Measurements from ENCODE around the gene ULK4. TPM values are rescaled to one million over a fixed set of nuclear protein-coding genes. Genes with fewer than 3 reads are reported as not detected.

Gene ULK4
- total RNA-seq, 1 experiment from 2014 or later: 14.3 TPM

GRCh38 chr3:41751597-41751996 lies 210.3 kb downstream of the ULK4 start:
- Histone ChIP-seq H3K27ac (ENCODE audit: low read length) (no peak overlapping the region), H3K27me3 (ENCODE audit: control insufficient read depth, insufficient read depth, low read length) (no peaks in the 10 kb centered on the region), H3K4me3 (ENCODE audit: low read depth in 2 of 2, low read length in 2 of 2) (no peak overlapping the region), H3K36me3 (ENCODE audit: control insufficient read depth, insufficient read depth, low read length) (no peaks in the 10 kb centered on the region), H3K4me1 (ENCODE audit: control insufficient read depth, insufficient read depth, low read length) (no peaks in the 10 kb centered on the region), H3K9me3 (ENCODE audit: control insufficient read depth, insufficient read depth, low read depth, low read length) (no peaks in the 10 kb centered on the region)
- ChIA-PET POLR2A (no interaction called here), CTCF (no interaction called here)
- in situ Hi-C loops (cut with HindIII; ENCODE audit: low pct_unique_long_range_greater_than_20kb, low sequenced_read_pairs) (no loop called here), intact Hi-C loops (cut with micrococcal nuclease; ENCODE audit: unreplicated experiment) (no loop called here)
- BruUV-seq (replicated peaks): no TSS peak
- TF ChIP-seq, protein P1, sequence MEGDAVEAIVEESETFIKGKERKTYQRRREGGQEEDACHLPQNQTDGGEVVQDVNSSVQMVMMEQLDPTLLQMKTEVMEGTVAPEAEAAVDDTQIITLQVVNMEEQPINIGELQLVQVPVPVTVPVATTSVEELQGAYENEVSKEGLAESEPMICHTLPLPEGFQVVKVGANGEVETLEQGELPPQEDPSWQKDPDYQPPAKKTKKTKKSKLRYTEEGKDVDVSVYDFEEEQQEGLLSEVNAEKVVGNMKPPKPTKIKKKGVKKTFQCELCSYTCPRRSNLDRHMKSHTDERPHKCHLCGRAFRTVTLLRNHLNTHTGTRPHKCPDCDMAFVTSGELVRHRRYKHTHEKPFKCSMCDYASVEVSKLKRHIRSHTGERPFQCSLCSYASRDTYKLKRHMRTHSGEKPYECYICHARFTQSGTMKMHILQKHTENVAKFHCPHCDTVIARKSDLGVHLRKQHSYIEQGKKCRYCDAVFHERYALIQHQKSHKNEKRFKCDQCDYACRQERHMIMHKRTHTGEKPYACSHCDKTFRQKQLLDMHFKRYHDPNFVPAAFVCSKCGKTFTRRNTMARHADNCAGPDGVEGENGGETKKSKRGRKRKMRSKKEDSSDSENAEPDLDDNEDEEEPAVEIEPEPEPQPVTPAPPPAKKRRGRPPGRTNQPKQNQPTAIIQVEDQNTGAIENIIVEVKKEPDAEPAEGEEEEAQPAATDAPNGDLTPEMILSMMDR (IDR thresholded peaks at IDR 0.05): no peak
- TF ChIP-seq REST (IDR thresholded peaks at IDR 0.05; ENCODE audit: insufficient read depth in 1 of 2, low read depth in 2 of 2, low read length in 1 of 2) (no peak), SIN3A (IDR thresholded peaks at IDR 0.05; ENCODE audit: borderline replicate concordance, insufficient read depth, low read depth, low read length) (no peak), POLR2AphosphoS5 (IDR thresholded peaks at IDR 0.05; ENCODE audit: low read depth, low read length) (no peak), TCF7L2 (IDR thresholded peaks at IDR 0.05; ENCODE audit: low read depth, low read length) (no peak)
- ATAC-seq (no peak), DNase-seq (ENCODE audit: low read depth, low spot score) (no peak)

DNA sequence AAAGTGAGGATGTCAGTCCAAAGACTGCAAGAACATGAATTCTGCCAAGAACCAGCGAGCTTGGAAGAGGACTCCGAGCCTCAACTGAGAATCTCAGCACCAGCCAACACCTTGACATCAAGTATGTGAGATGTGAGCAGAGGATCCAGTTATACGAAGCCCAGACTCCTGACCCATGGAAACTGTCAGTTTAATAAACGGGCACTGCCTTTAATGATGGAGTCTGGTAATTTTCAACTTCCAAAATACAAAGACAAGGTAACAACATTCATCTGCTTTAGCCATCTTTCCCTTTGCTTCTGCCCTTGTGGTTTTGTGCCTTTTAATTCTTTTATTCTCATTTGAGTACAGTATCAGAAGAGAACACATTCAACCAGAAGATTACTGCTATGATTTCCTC lies 211.9 kb downstream of the ULK4 start:
- no peak for DNase-seq (ENCODE audit: low read depth, low spot score)
- in situ Hi-C loops (cut with HindIII; ENCODE audit: low pct_unique_long_range_greater_than_20kb, low sequenced_read_pairs) (no loop called here), intact Hi-C loops (cut with micrococcal nuclease; ENCODE audit: unreplicated experiment) (no loop called here)
- TF ChIP-seq TCF7L2 (IDR thresholded peaks at IDR 0.05; ENCODE audit: low read depth, low read length) (no peak), REST (IDR thresholded peaks at IDR 0.05; ENCODE audit: insufficient read depth in 1 of 2, low read depth in 2 of 2, low read length in 1 of 2) (no peak), SIN3A (IDR thresholded peaks at IDR 0.05; ENCODE audit: borderline replicate concordance, insufficient read depth, low read depth, low read length) (no peak), POLR2AphosphoS5 (IDR thresholded peaks at IDR 0.05; ENCODE audit: low read depth, low read length) (no peak)
- TF ChIP-seq, protein P1 (IDR thresholded peaks at IDR 0.05): no peak
- CTCF ChIA-PET: no interaction called here
- no peaks in the 10 kb centered on the region for H3K36me3 ChIP-seq (ENCODE audit: control insufficient read depth, insufficient read depth, low read length)
- no peak overlapping the region for H3K27ac ChIP-seq (ENCODE audit: low read length)
- H3K4me1 ChIP-seq (ENCODE audit: control insufficient read depth, insufficient read depth, low read length): no peaks in the 10 kb centered on the region
- H3K9me3 ChIP-seq (ENCODE audit: control insufficient read depth, insufficient read depth, low read depth, low read length): no peaks in the 10 kb centered on the region
- BruUV-seq (replicated peaks): no TSS peak
- no peaks in the 10 kb centered on the region for H3K27me3 ChIP-seq (ENCODE audit: control insufficient read depth, insufficient read depth, low read length)
- no peak overlapping the region for H3K4me3 ChIP-seq (ENCODE audit: low read depth in 2 of 2, low read length in 2 of 2)
- POLR2A ChIA-PET: no interaction called here
- ATAC-seq: no peak
